Large intestine (tissue), 3 donors: ENCODE measurements around the gene PRTN3. TPM values are rescaled to one million over a fixed set of nuclear protein-coding genes. Genes with fewer than 3 reads are reported as not detected.

Source experiments
- DNase-seq, 2 donors: peaks; one replicate each; pipeline versions ENCODE4 v3.0.0 to v3.0.0-alpha.2; 2013
- H3K27ac ChIP-seq: one replicate; pipeline ENCODE4 v1.5.1; 2013; ENCODE audit warnings: low read length
- H3K27me3 ChIP-seq: 2 replicates; pipeline ENCODE4 v1.6.1; 2013; ENCODE audit warnings: low read length; ENCODE audit not compliant: control insufficient read depth, insufficient read depth
- H3K36me3 ChIP-seq: 2 replicates; pipeline ENCODE4 v1.6.1; 2013; ENCODE audit warnings: low read length; ENCODE audit not compliant: control insufficient read depth, insufficient read depth
- H3K4me1 ChIP-seq: one replicate; pipeline ENCODE4 v1.6.1; 2013; ENCODE audit warnings: low read length; ENCODE audit not compliant: control insufficient read depth, insufficient read depth
- H3K4me3 ChIP-seq: one replicate; pipeline ENCODE4 v1.5.1; 2013; ENCODE audit warnings: low read length
- H3K9me3 ChIP-seq: one replicate; pipeline ENCODE4 v1.6.1; 2013; ENCODE audit warnings: mild to moderate bottlenecking, low read depth, low read length, moderate library complexity; ENCODE audit not compliant: control insufficient read depth
- WGBS: methylation state at CpG from one replicate; pipeline ENCODE4 v1.1.5; 2013; ENCODE audit warnings: low lambda C conversion rate; ENCODE audit not compliant: insufficient coverage; 5-methylcytosine and 5-hydroxymethylcytosine counted together
- polyA plus RNA-seq: library from polyadenylated mRNA; unstranded; fragments of 120-200 nt; gene quantifications from one replicate; pipeline ENCODE4 v1.2.1, GENCODE V29; 2013

Gene PRTN3
- polyA plus RNA-seq, 1 donor, result 0.22 TPM

- H3K9me3 ChIP-seq, result peaks cover 30% of the 10 kb centered on the region
- 50% methylated on average over 1 of the region's 25 CpGs for WGBS
- H3K36me3 ChIP-seq, result peaks cover 64% of the 10 kb centered on the region
- H3K27ac ChIP-seq, result no peak overlapping the region
- no peaks in the 10 kb centered on the region for H3K4me1 ChIP-seq
- no peaks in the 10 kb centered on the region for H3K27me3 ChIP-seq
- H3K4me3 ChIP-seq, result no peak overlapping the region
- DNase-seq, result no peak
Measured at GRCh38 chr19:810883-811489, 29.8 kb upstream of the PRTN3 start.

- Histone ChIP-seq H3K27me3 (no peaks in the 10 kb centered on the region), H3K4me1 (no peaks in the 10 kb centered on the region), H3K9me3 (peaks cover 35% of the 10 kb centered on the region), H3K4me3 (no peak overlapping the region), H3K36me3 (peaks cover 58% of the 10 kb centered on the region), H3K27ac (no peak overlapping the region)
- 94% methylated on average over 6 of the region's 20 CpGs for WGBS
- DNase-seq, result no peak
Measured at GRCh38 chr19:811506-812048, 29.2 kb upstream of the PRTN3 start.

DNA sequence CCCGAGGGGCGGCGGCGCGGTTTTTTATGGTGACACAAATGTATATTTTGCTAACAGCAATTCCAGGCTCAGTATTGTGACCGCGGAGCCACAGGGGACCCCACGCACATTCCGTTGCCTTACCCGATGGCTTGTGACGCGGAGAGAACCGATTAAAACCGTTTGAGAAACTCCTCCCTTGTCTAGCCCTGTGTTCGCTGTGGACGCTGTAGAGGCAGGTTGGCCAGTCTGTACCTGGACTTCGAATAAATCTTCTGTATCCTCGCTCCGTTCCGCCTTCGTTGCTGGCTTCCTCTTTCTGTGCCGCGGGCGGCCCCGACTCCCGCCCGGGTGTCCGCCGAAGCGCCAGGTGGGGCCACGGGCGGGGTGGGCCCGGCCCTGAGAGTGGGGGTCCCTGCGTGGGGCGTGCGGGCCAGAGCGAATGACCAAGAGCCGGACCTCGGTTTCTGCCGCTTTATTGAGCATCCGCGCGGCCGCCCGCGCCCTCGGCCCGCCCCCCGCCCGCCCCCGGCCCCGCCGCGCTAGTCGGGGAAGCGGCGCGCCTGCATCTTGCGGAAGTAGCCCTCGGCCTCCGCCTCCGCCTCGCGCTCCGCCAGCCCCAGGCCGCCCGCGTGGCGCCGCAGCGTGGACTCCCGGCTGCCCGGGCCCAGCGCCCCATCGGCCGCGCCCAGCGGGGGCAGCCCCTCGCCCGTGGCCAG, 28.6 kb upstream of the PRTN3 start:
- peaks cover 52% of the 10 kb centered on the region for H3K36me3 ChIP-seq
- no peaks in the 10 kb centered on the region for H3K27me3 ChIP-seq
- H3K4me1 ChIP-seq, result no peaks in the 10 kb centered on the region
- 100% methylated on average over 2 of the region's 80 CpGs for WGBS
- DNase-seq, result no peak
- peaks cover 32% of the 10 kb centered on the region for H3K9me3 ChIP-seq
- no peak overlapping the region for H3K27ac ChIP-seq
- no peak overlapping the region for H3K4me3 ChIP-seq

DNA sequence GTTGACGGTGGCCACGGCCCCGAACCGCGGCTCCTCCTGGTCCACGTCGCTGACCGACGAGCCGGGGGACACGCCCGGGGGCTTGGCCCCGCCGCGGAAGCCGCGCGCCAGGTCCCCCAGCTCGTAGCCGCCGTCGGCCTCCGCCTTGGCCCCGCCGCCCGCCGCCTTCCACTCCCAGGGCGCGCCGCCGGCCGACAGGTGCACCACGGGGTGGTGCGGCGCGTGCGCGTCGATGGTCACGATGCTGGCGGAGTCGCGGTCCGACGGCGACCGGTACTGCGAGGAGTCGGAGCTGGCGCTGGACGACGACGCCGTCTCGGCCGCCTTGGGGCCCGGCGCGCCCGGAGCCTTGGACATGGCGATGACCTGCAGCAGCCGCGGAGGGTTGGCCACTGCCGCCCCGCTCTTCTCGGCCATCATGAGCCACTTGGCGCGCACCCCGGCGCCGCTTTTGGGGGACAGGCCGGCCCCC, 28.0 kb upstream of the PRTN3 start:
- peaks cover 46% of the 10 kb centered on the region for H3K36me3 ChIP-seq
- H3K4me3 ChIP-seq, result no peak overlapping the region
- no peaks in the 10 kb centered on the region for H3K27me3 ChIP-seq
- no peak overlapping the region for H3K27ac ChIP-seq
- H3K9me3 ChIP-seq, result peaks cover 31% of the 10 kb centered on the region
- no peaks in the 10 kb centered on the region for H3K4me1 ChIP-seq
- no peak for DNase-seq
- WGBS, result no CpG with 5 or more reads among the region's 72 CpGs

GRCh38 chr19:813219-814151, 27.3 kb upstream of the PRTN3 start:
- peaks cover 31% of the 10 kb centered on the region for H3K9me3 ChIP-seq
- peaks cover 40% of the 10 kb centered on the region for H3K36me3 ChIP-seq
- no peak overlapping the region for H3K27ac ChIP-seq
- no CpG with 5 or more reads among the region's 87 CpGs for WGBS
- no peaks in the 10 kb centered on the region for H3K4me1 ChIP-seq
- DNase-seq, result no peak
- no peaks in the 10 kb centered on the region for H3K27me3 ChIP-seq
- no peak overlapping the region for H3K4me3 ChIP-seq

GRCh38 chr19:814152-815078, 26.4 kb upstream of the PRTN3 start:
- H3K36me3 ChIP-seq, result peaks cover 31% of the 10 kb centered on the region
- no peak for DNase-seq
- H3K4me1 ChIP-seq, result no peaks in the 10 kb centered on the region
- no peak overlapping the region for H3K27ac ChIP-seq
- no peak overlapping the region for H3K4me3 ChIP-seq
- H3K9me3 ChIP-seq, result peaks cover 31% of the 10 kb centered on the region
- WGBS, result 100% methylated on average over 1 of the region's 49 CpGs
- H3K27me3 ChIP-seq, result no peaks in the 10 kb centered on the region

DNA sequence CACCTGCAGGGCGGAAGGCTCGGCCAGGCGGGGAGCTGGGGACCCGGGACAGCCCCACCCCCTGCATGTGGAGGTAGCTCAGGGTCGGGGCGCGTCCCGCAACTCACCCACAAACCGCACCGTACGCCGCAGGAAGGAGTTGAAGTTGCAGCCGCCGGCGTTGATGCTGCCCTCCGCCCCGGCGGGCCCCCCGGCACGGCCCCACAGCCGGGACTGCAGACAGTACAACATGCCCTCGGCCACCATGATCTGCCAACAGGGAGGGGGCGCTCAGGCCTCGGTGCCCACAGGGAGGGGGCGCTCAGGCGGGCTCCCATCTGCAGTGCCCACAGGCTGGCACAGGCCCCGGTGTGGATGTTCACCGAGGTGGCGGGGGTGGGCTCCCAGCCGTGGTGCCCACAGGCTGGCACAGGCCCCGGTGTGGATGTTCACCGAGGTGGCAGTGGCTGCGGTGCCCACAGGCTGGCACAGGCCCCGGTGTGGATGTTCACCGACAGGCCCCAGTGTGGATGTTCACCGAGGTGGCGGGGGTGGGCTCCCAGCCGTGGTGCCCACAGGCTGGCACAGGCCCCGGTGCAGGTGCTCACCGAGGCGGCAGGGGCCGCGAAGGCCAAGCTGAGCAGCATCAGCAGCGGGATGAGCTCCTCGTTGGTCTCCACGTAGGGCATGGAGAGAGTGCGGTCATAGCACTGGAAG, 25.6 kb upstream of the PRTN3 start:
- Histone ChIP-seq H3K27ac (no peak overlapping the region), H3K27me3 (peaks cover 3% of the 10 kb centered on the region), H3K36me3 (peaks cover 23% of the 10 kb centered on the region), H3K4me1 (no peaks in the 10 kb centered on the region), H3K4me3 (no peak overlapping the region), H3K9me3 (peaks cover 31% of the 10 kb centered on the region)
- no CpG with 5 or more reads among the region's 47 CpGs for WGBS
- DNase-seq, result no peak

DNA sequence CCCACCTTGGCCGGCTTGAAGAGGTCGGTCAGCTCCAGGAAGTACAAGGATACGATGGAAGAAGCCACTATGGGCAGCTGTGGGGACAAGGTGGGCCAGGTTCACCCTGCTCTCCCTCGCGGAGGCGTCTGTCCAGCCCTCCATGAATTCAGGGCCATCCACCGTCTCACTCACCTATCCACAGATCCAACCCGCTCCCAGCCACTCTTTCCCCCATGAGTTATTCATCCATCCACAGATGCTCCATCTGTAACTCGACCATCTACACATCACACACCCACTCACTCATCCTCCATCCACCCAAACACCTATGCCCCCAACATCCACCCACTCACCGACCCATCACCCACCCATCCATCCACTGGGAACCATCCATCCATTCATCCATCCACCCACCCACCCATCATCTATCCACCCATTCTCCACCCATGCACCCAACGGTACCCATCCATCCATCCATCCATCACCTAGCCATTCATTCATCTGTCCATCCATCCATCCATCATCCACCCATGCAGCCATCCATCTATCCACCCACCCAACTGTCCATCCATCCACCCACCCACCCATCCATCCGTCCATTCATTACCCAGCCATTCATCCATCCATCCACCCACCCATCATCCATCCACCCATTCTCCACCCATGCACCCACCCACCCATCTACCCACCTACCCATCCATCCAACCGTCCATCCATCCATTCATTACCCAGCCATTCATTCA, 24.9 kb upstream of the PRTN3 start:
- Histone ChIP-seq H3K4me1 (no peaks in the 10 kb centered on the region), H3K27me3 (peaks cover 8% of the 10 kb centered on the region), H3K4me3 (no peak overlapping the region), H3K27ac (no peak overlapping the region), H3K9me3 (peaks cover 30% of the 10 kb centered on the region), H3K36me3 (peaks cover 16% of the 10 kb centered on the region)
- 86% methylated on average over 2 of the region's 13 CpGs for WGBS
- no peak for DNase-seq

DNA sequence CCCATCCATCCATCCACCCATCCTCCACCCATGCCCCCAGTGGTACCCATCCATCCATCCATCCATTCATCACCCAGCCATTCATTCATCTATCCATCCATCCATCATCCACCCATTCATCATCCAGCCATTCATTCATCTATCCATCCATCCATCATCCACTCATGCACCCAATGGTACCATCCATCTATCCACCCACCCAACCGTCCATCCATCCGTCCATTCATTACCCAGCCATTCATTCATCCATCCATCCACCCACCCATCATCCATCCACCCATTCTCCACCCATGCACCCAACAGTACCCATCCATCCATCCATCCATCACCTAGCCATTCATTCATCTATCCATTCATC, 24.3 kb upstream of the PRTN3 start:
- peaks cover 11% of the 10 kb centered on the region for H3K36me3 ChIP-seq
- DNase-seq, result no peak
- WGBS, result 100% methylated on average over 1 of the region's 2 CpGs
- H3K27me3 ChIP-seq, result peaks cover 8% of the 10 kb centered on the region
- H3K4me3 ChIP-seq, result no peak overlapping the region
- H3K9me3 ChIP-seq, result peaks cover 26% of the 10 kb centered on the region
- H3K27ac ChIP-seq, result no peak overlapping the region
- H3K4me1 ChIP-seq, result no peaks in the 10 kb centered on the region
